ENCODE data around the gene OR51M1.

Gene OR51M1

GRCh38 chr11:5339771-5340322 lies 43.8 kb upstream of the OR51M1 start:
- no peak overlapping the region for H3K27ac ChIP-seq (replicated peaks)
- TF ChIP-seq GABPA (IDR thresholded peaks at IDR 0.05; ENCODE audit: low read depth): no peak
- TF ChIP-seq SPI1 (IDR thresholded peaks at IDR 0.05; ENCODE audit: borderline replicate concordance, low read depth): no peak
- TF ChIP-seq POLR2AphosphoS5 (IDR thresholded peaks at IDR 0.05; ENCODE audit: low read depth): no peak
- no peak for TF ChIP-seq REST (IDR thresholded peaks at IDR 0.05; ENCODE audit: insufficient replicate concordance, low read depth)
- no peak for TF ChIP-seq CTCF (IDR thresholded peaks at IDR 0.05; ENCODE audit: insufficient read depth, low read length)
- no peak for DNase-seq (ENCODE audit: low read depth in 1 of 2, low spot score in 1 of 2)
- no peak overlapping the region for H3K4me3 ChIP-seq (replicated peaks; ENCODE audit: insufficient read depth, low read length)
- peaks cover 6% of the 10 kb centered on the region for H3K27me3 ChIP-seq (ENCODE audit: insufficient read depth, poor library complexity, severe bottlenecking)

GRCh38 chr11:5343474-5344335 lies 39.9 kb upstream of the OR51M1 start, which contains the start of gene OR51B5:
TSS of gene OR51B5 (minus strand) at chr11:5343524. CDS start at chr11:5343524, 0 bp downstream.
- TF ChIP-seq SPI1 (IDR thresholded peaks at IDR 0.05; ENCODE audit: borderline replicate concordance, low read depth) (no peak), REST (IDR thresholded peaks at IDR 0.05; ENCODE audit: insufficient replicate concordance, low read depth) (no peak)
- Histone ChIP-seq H3K27me3 (ENCODE audit: insufficient read depth, poor library complexity, severe bottlenecking) (peaks cover 2% of the 10 kb centered on the region), H3K27ac (replicated peaks) (no peak within 1 kb of the TSS), H3K4me3 (replicated peaks; ENCODE audit: insufficient read depth, low read length) (no peak within 1 kb of the TSS)
- no peak for DNase-seq (ENCODE audit: low read depth in 1 of 2, low spot score in 1 of 2)

GRCh38 chr11:5345831-5346230 lies 37.8 kb upstream of the OR51M1 start:
- Histone ChIP-seq H3K4me3 (replicated peaks; ENCODE audit: insufficient read depth, low read length) (no peak overlapping the region), H3K27me3 (ENCODE audit: insufficient read depth, poor library complexity, severe bottlenecking) (peaks cover 4% of the 10 kb centered on the region), H3K27ac (replicated peaks) (no peak overlapping the region)
- no peak for DNase-seq (ENCODE audit: low read depth in 1 of 2, low spot score in 1 of 2)
- TF ChIP-seq POLR2AphosphoS5 (IDR thresholded peaks at IDR 0.05; ENCODE audit: low read depth) (no peak), GABPA (IDR thresholded peaks at IDR 0.05; ENCODE audit: low read depth) (no peak), REST (IDR thresholded peaks at IDR 0.05; ENCODE audit: insufficient replicate concordance, low read depth) (no peak), SPI1 (IDR thresholded peaks at IDR 0.05; ENCODE audit: borderline replicate concordance, low read depth) (no peak), CTCF (IDR thresholded peaks at IDR 0.05; ENCODE audit: insufficient read depth, low read length) (no peak)

Measured in HL-60 (cell line).